ENCODE measurements around the gene OR4F15. TPM values are rescaled to one million over a fixed set of nuclear protein-coding genes. Genes with fewer than 3 reads are reported as not detected.

Gene OR4F15
- total RNA-seq, 4 donors from 2014 or later = not detected

- TF ChIP-seq POLR2A (IDR thresholded peaks at IDR 0.05) (no peak), EP300 (IDR thresholded peaks at IDR 0.05) (no peak)
- no peak for DNase-seq (ENCODE audit: low spot score in 2 of 2)
- H3K4me1 ChIP-seq = no peaks in the 10 kb centered on the region
- H3K27ac ChIP-seq = no peak overlapping the region
- no peaks in the 10 kb centered on the region for H3K27me3 ChIP-seq
- H3K9me3 ChIP-seq = peaks cover 0 to 1% (median 0%) of the 10 kb centered on the region in 4 donors
- H3K4me3 ChIP-seq = no peak overlapping the region
- no peaks in the 10 kb centered on the region for H3K36me3 ChIP-seq
- 65 to 70% methylated on average over 6 of the region's 6 CpGs for WGBS, 2 donors
These were observed 15.3 kb downstream of the OR4F15 start for GRCh38 chr15:101827257-101827656.

- Histone ChIP-seq H3K27ac (no peak overlapping the region), H3K36me3 (no peaks in the 10 kb centered on the region), H3K4me1 (no peaks in the 10 kb centered on the region), H3K27me3 (no peaks in the 10 kb centered on the region), H3K4me3 (no peak overlapping the region), H3K9me3 (peaks cover 0 to 15% (median 0%) of the 10 kb centered on the region in 4 donors)
- TF ChIP-seq CTCF (IDR thresholded peaks at IDR 0.05) (no peak), EP300 (IDR thresholded peaks at IDR 0.05) (no peak), POLR2A (IDR thresholded peaks at IDR 0.05) (no peak)
- 83 to 87% methylated on average over 5 of the region's 5 CpGs for WGBS, 2 donors
- DNase-seq (ENCODE audit: low spot score in 2 of 2) = no peak
These were observed 16.8 kb downstream of the OR4F15 start for GRCh38 chr15:101828774-101829173.

- Histone ChIP-seq H3K4me1 (no peaks in the 10 kb centered on the region), H3K9me3 (peaks cover 0 to 3% (median 0%) of the 10 kb centered on the region in 4 donors), H3K27ac (no peak overlapping the region), H3K27me3 (no peaks in the 10 kb centered on the region), H3K36me3 (no peaks in the 10 kb centered on the region), H3K4me3 (no peak overlapping the region)
- no peak for DNase-seq (ENCODE audit: low spot score in 2 of 2)
- 46 to 53% methylated on average over 3 of the region's 3 CpGs for WGBS, 2 donors
- no peak for TF ChIP-seq CTCF (IDR thresholded peaks at IDR 0.05)
- no peak for TF ChIP-seq POLR2A (IDR thresholded peaks at IDR 0.05)
- no peak for TF ChIP-seq EP300 (IDR thresholded peaks at IDR 0.05)
These were observed 29.7 kb downstream of the OR4F15 start for GRCh38 chr15:101841656-101842055.

- WGBS, 2 donors = 41 to 55% methylated on average over 6 of the region's 6 CpGs
These were observed 32.9 kb downstream of the OR4F15 start for GRCh38 chr15:101844916-101845315.

GRCh38 chr15:101852356-101852755 lies 40.4 kb downstream of the OR4F15 start:
- WGBS, 2 donors = 38 to 48% methylated on average over 1 of the region's 1 CpG
- no peaks in the 10 kb centered on the region for H3K4me1 ChIP-seq
- H3K4me3 ChIP-seq = no peak overlapping the region
- H3K9me3 ChIP-seq = no peaks in the 10 kb centered on the region
- no peaks in the 10 kb centered on the region for H3K27me3 ChIP-seq
- DNase-seq (ENCODE audit: low spot score in 2 of 2) = no peak
- no peaks in the 10 kb centered on the region for H3K36me3 ChIP-seq
- peak overlapping the region in 1 of 4 donors; percentile 17 for H3K27ac ChIP-seq
- TF ChIP-seq POLR2A (IDR thresholded peaks at IDR 0.05) (no peak), CTCF (IDR thresholded peaks at IDR 0.05) (no peak), EP300 (IDR thresholded peaks at IDR 0.05) (no peak)

More at GRCh38 chr15:101844916-101845315, 32.9 kb downstream of the OR4F15 start:
- DNase-seq (ENCODE audit: low spot score in 2 of 2) = no peak
- H3K36me3 ChIP-seq = no peaks in the 10 kb centered on the region
- H3K27ac ChIP-seq = peak overlapping the region in 1 of 4 donors; percentile 21
- TF ChIP-seq CTCF (IDR thresholded peaks at IDR 0.05) (no peak), POLR2A (IDR thresholded peaks at IDR 0.05) (no peak), EP300 (IDR thresholded peaks at IDR 0.05) (no peak)
- no peaks in the 10 kb centered on the region for H3K27me3 ChIP-seq
- no peak overlapping the region for H3K4me3 ChIP-seq
- no peaks in the 10 kb centered on the region for H3K4me1 ChIP-seq
- no peaks in the 10 kb centered on the region for H3K9me3 ChIP-seq

Small RNAs within 50 kb of the gene (small RNA-seq; reads per million reads assigned to genes)
- not detected for gene RN7SL209P

Other genes with a start within 250 kb of the OR4F15 start
- gene TM2D3, start 159.8 kb upstream of the OR4F15 start, total RNA-seq = 10 to 100 TPM; 33.5 to 54.0 (median 40.9) TPM
- 10 to 100 TPM; 33.9 to 43.7 (median 36.4) TPM for gene TARS3, start 87.7 kb upstream of the OR4F15 start, total RNA-seq
- not detected for gene OR4F6, start 8.7 kb upstream of the OR4F15 start, total RNA-seq